GM12801 (cell line): ENCODE data around the gene TFCP2L1.

Source experiments
- TF ChIP-seq, protein P1 (sequence below): IDR thresholded peaks from one replicate; pipeline ENCODE4 v1.5.1; 2011; ENCODE audit warnings: control low read depth; ENCODE audit not compliant: insufficient read length; ENCODE audit errors: extremely low read depth

TFCP2L1 gene

DNA sequence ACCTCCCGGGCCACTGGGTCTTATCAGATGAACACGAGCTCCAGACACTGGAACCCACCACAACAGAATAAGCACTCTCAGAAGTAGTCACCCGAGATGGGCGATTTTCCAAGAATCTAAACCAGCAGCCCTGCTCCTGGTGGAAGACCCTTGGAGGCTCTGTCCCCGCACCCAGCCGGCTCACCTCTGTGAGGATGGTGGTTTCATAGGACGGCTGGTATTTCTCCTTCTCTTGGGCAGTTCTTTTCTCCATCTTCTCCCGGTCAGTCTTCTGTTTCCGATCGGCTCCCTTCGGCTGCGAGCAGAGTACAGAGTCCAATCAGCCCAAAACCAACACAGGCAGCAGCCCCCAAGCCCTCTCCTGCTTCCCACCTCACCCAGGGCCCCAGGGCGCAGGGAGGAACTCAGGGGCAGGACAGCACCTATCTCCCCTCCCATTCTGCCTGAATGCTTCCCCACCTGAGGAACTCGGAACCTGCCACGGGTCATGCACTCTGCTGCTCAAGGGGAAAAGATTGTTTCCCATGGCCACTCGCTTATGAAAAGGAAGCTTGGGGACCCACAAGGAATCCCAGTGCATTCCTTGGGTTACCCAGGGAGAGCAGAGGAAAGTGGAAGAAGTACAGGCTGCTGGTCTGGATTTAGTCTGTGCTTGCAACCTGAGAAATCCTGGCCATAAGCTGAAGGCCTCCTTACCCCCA lies 42.7 kb downstream of the TFCP2L1 start:
- TF ChIP-seq, protein P1, sequence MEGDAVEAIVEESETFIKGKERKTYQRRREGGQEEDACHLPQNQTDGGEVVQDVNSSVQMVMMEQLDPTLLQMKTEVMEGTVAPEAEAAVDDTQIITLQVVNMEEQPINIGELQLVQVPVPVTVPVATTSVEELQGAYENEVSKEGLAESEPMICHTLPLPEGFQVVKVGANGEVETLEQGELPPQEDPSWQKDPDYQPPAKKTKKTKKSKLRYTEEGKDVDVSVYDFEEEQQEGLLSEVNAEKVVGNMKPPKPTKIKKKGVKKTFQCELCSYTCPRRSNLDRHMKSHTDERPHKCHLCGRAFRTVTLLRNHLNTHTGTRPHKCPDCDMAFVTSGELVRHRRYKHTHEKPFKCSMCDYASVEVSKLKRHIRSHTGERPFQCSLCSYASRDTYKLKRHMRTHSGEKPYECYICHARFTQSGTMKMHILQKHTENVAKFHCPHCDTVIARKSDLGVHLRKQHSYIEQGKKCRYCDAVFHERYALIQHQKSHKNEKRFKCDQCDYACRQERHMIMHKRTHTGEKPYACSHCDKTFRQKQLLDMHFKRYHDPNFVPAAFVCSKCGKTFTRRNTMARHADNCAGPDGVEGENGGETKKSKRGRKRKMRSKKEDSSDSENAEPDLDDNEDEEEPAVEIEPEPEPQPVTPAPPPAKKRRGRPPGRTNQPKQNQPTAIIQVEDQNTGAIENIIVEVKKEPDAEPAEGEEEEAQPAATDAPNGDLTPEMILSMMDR: no peak

DNA sequence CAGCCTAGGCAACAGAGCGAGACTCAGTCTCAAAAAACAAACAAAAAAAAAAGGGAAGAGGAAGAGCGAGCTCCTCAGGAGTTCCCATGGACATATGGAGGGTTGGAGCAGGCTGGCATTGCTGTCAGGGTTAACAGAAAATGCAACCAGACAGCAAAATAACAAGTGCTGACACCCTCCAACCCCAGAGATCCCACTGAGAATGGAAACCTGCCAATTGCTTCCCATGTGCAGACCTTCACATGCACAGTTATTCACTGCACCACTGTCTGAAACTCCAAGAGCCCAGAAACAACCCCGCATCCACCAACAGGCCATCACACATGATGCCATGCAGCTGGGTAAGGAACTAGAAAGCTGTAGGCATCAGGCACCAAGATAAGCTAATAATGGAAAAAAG lies 43.5 kb downstream of the TFCP2L1 start:
- TF ChIP-seq, protein P1: no peak

DNA sequence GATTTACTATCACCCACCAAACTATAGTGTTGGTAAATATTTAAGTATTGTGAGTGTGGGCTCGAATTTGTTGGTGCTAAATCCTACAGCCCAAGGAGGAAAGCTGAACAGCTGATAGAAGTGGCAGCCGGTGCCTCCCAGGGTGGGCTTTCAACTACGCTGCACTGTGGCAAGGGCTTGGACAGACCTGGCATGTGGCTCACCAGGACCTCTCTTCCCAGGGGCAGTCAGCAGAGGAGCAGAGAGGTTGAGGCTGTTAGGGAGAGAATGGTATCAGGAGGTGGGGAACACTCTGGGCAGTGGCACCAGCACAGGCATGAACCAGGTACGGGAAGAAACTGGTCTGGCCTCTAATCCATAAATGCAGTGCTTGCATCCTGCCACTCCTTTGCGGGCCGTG lies 44.6 kb downstream of the TFCP2L1 start:
- TF ChIP-seq, protein P1: no peak

DNA sequence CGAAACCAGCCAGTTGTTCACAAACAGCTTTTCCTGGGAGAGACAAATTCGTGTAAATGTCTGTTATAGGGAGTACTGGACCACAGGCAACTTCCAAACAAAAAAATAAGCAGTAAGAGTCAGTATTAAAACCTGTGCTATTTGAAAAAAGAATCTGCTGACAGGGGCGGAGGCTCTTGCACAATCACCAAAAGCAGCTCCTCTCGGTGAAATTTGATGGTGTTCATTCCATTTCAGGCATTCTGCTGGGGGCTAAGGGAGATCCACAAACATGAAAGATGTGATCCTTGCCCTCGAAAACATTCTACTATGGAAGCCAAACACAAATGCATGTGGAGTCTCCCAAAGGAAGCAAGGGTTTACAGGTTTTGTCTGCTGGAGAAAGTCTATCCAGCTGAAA lies 45.0 kb downstream of the TFCP2L1 start:
- TF ChIP-seq, protein P1: no peak

DNA sequence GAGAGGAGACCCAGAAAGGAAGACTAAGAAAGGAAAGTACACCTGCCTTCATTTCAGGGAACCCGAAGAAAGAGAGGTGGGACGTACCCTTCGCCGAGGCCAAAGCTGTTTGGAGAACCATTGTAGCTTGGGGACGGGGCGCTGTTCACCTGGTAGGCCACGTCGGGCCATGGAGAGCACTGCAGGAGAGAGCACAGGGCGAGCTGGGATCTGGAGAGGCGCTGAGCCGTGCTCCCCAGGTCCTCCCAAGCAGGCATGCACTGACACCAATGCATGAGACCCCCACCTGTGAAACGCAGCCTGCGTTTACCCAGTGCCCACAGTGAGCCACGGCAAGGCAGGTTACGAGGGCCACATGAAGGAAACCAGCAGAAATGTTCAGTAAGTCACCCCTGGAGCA lies 45.5 kb downstream of the TFCP2L1 start:
- TF ChIP-seq, protein P1: no peak

DNA sequence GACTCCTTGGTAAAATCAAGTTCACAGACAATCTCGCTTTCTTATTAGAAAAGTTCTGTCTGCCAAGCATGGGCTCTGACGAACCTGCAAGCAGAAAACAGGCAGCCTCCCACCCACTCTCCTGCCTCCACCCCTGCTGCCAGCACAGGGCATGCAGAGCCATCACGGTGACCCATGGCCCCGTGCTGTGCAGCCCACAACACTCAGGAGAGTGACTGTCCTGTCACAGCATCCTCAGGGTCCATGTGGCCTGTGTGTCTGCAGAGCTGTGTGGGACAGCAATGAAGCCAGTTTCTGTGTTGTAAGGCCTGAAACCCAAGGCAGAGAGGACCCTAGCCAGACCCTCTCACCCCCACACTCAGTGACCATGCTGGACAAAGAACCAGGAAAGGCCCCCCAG lies 46.2 kb downstream of the TFCP2L1 start:
- TF ChIP-seq, protein P1: no peak

DNA sequence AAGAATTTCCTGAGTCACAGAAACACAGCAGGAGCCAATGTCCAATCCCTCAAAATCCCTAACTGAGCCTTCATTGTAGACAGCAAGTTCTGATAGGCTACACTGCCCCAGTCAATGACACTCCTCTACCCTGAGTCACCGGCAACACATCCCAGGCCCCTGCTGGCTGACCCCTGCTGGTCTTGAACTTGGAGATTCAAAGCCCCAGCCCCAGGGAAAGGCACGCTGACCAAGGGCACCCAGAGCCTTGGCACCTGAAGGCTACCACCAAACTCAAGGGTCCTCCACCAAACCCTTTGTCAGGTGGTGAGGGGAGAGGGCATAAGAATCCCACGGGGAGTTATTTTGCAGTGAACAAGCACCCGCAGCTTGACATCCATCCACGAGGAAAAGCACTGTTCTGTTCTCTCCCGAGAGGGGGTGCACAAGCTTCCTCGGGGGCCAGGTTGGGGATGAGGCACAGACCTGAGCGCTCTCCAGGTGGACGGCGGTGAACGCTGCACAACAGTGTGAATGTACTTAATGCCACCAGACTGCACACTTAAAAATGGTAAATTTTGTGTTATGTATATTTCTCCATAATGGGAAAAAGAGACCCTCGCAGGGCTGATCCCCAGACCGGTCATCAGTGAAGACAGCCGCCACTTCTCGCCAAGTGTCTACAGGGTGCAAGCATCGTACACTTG lies 46.9 kb downstream of the TFCP2L1 start:
- TF ChIP-seq, protein P1: no peak
